ENCODE measurements around the gene RBM8A. TPM values are rescaled to one million over a fixed set of nuclear protein-coding genes. Genes with fewer than 3 reads are reported as not detected.

The RBM8A gene
- polyA plus RNA-seq, 1 of the 3 experiments (the other 2 are of a cell fraction) = 236 TPM

DNA sequence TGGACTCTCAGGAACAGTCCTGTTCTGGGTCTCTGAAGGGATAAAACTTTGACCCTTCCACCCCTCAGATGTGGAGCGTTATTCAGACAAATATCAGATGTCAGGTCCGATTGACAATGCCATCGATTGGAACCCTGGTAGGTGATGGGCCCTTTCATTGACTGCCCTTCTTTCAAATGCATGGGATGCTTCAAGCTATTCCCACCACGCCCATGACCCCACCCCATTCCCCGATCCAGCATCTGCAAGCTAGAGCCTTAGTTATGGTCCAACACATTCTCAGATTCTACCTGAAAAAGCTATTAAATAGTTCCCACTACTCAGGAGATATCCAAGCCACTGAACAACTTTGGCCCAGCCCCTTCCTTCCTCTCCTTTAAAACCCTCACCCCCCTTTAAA, 49.7 kb upstream of the RBM8A start:
- H3K9me2 ChIP-seq = no peaks in the 10 kb centered on the region
- no peak overlapping the region; a peak in 1 of 4 replicates for H3K27ac ChIP-seq (ENCODE audit: low read depth in 2 of 2, low read length in 1 of 2)
- H3K4me2 ChIP-seq = no peak overlapping the region
- no peak overlapping the region for H2AFZ ChIP-seq (ENCODE audit: low read depth)
- no peak overlapping the region for H3K9ac ChIP-seq
- 75% methylated on average over 5 of the region's 5 CpGs for WGBS (ENCODE audit: low lambda C conversion rate)
- H3F3A ChIP-seq (replicated peaks; ENCODE audit: insufficient read depth) = peaks cover 23% of the 10 kb centered on the region
- ChIA-PET POLR2A (interaction anchor here (0.6 to 1.5 kb wide), 2 partner anchors 30 to 61 kb away, joined by 4 to 5 read pairs; no protein-coding TSS in a partner anchor), CTCF (interaction anchor here (1.0 to 8.2 kb wide), 32 partner anchors 9 to 150 kb away, joined by 3 to 187 read pairs (median 7); partner anchors contain the start of genes ANKRD34A, HJV, LIX1L and NUDT17)
- H3K4me1 ChIP-seq (ENCODE audit: control insufficient read depth in 1 of 2, insufficient read depth in 2 of 2, low read depth in 1 of 2, low read length in 1 of 2) = peaks cover 27% of the 10 kb centered on the region in 2 experiments
- no peak overlapping the region for H3K4me3 ChIP-seq (ENCODE audit: low read depth in 2 of 2, low read length in 1 of 2)
- no peak for DNase-seq
- TF ChIP-seq, protein P1, sequence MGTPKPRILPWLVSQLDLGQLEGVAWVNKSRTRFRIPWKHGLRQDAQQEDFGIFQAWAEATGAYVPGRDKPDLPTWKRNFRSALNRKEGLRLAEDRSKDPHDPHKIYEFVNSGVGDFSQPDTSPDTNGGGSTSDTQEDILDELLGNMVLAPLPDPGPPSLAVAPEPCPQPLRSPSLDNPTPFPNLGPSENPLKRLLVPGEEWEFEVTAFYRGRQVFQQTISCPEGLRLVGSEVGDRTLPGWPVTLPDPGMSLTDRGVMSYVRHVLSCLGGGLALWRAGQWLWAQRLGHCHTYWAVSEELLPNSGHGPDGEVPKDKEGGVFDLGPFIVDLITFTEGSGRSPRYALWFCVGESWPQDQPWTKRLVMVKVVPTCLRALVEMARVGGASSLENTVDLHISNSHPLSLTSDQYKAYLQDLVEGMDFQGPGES (IDR thresholded peaks at IDR 0.05; ENCODE audit: low read depth, low read length) = no peak
- TF ChIP-seq SMC3 (IDR thresholded peaks at IDR 0.05; ENCODE audit: low read depth, low read length) = no peak
- TF ChIP-seq, protein P2, sequence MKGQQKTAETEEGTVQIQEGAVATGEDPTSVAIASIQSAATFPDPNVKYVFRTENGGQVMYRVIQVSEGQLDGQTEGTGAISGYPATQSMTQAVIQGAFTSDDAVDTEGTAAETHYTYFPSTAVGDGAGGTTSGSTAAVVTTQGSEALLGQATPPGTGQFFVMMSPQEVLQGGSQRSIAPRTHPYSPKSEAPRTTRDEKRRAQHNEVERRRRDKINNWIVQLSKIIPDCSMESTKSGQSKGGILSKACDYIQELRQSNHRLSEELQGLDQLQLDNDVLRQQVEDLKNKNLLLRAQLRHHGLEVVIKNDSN (IDR thresholded peaks at IDR 0.05; ENCODE audit: borderline replicate concordance, low read depth) = no peak
- TF ChIP-seq, protein P3, sequence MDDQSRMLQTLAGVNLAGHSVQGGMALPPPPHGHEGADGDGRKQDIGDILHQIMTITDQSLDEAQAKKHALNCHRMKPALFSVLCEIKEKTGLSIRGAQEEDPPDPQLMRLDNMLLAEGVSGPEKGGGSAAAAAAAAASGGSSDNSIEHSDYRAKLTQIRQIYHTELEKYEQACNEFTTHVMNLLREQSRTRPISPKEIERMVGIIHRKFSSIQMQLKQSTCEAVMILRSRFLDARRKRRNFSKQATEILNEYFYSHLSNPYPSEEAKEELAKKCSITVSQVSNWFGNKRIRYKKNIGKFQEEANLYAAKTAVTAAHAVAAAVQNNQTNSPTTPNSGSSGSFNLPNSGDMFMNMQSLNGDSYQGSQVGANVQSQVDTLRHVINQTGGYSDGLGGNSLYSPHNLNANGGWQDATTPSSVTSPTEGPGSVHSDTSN (IDR thresholded peaks at IDR 0.05) = no peak
- TF ChIP-seq YY1 (IDR thresholded peaks at IDR 0.05; ENCODE audit: low read depth) = no peak
- TF ChIP-seq, protein P4, sequence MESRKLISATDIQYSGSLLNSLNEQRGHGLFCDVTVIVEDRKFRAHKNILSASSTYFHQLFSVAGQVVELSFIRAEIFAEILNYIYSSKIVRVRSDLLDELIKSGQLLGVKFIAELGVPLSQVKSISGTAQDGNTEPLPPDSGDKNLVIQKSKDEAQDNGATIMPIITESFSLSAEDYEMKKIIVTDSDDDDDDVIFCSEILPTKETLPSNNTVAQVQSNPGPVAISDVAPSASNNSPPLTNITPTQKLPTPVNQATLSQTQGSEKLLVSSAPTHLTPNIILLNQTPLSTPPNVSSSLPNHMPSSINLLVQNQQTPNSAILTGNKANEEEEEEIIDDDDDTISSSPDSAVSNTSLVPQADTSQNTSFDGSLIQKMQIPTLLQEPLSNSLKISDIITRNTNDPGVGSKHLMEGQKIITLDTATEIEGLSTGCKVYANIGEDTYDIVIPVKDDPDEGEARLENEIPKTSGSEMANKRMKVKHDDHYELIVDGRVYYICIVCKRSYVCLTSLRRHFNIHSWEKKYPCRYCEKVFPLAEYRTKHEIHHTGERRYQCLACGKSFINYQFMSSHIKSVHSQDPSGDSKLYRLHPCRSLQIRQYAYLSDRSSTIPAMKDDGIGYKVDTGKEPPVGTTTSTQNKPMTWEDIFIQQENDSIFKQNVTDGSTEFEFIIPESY (IDR thresholded peaks at IDR 0.05; ENCODE audit: borderline replicate concordance, low read depth) = no peak
- TF ChIP-seq RFX5 (IDR thresholded peaks at IDR 0.05; ENCODE audit: low read length) = no peak
- TF ChIP-seq GATA2 (CRISPR knock-in tag; IDR thresholded peaks at IDR 0.05) = no peak
- no peak for TF ChIP-seq CHD2 (IDR thresholded peaks at IDR 0.05; ENCODE audit: low read length, partially characterized antibody)
- no peak for TF ChIP-seq NFIC (IDR thresholded peaks at IDR 0.05; ENCODE audit: borderline replicate concordance)
- TF ChIP-seq JUND (IDR thresholded peaks at IDR 0.05) = no peak
- no peaks in the 10 kb centered on the region for H4K20me1 ChIP-seq (ENCODE audit: insufficient read depth)
- H3K36me3 ChIP-seq (replicated peaks in 1 of 2; ENCODE audit: control insufficient read depth in 1 of 2, insufficient read depth in 2 of 2, low read length in 1 of 2) = peaks cover 0 to 5% of the 10 kb centered on the region in 2 experiments
- no peaks in the 10 kb centered on the region for H3K79me2 ChIP-seq (ENCODE audit: insufficient read depth)
- no peaks in the 10 kb centered on the region for H3K9me3 ChIP-seq
- no peaks in the 10 kb centered on the region for H3K27me3 ChIP-seq (ENCODE audit: insufficient read depth)

DNA sequence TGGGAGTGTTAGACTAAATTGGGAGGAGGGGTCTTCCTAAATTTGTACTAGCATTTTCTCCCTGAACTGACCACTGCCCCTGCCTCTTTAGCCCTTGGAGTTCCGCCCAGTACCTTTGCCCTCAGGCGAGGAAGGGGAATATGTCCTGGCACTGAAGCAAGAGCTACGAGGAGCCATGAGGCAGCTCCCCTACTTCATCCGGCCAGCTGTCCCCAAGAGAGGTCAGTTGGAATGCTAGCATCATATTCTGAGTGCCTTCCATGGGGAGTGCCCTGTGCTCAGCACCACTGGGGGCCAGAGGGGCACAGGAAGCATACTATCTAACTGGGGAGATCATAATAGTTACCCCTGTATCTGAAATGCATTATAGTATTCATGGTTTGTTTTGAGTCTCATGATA, 47.9 kb upstream of the RBM8A start:
- Histone ChIP-seq H4K20me1 (ENCODE audit: insufficient read depth) (no peaks in the 10 kb centered on the region), H2AFZ (ENCODE audit: low read depth) (no peak overlapping the region), H3K9me3 (no peaks in the 10 kb centered on the region), H3F3A (replicated peaks; ENCODE audit: insufficient read depth) (peaks cover 20% of the 10 kb centered on the region), H3K9me2 (no peaks in the 10 kb centered on the region), H3K4me2 (no peak overlapping the region), H3K27ac (ENCODE audit: low read depth in 2 of 2, low read length in 1 of 2) (no peak overlapping the region), H3K9ac (no peak overlapping the region), H3K4me3 (ENCODE audit: low read depth in 2 of 2, low read length in 1 of 2) (no peak overlapping the region), H3K36me3 (replicated peaks in 1 of 2; ENCODE audit: control insufficient read depth in 1 of 2, insufficient read depth in 2 of 2, low read length in 1 of 2) (peaks cover 0 to 5% of the 10 kb centered on the region in 2 experiments), H3K79me2 (ENCODE audit: insufficient read depth) (no peaks in the 10 kb centered on the region), H3K4me1 (ENCODE audit: control insufficient read depth in 1 of 2, insufficient read depth in 2 of 2, low read depth in 1 of 2, low read length in 1 of 2) (peaks cover 21 to 23% of the 10 kb centered on the region in 2 experiments), H3K27me3 (ENCODE audit: insufficient read depth) (no peaks in the 10 kb centered on the region)
- ChIA-PET POLR2A (no interaction called here), CTCF (interaction anchor here (6.4 to 8.2 kb wide), 2 partner anchors 14 to 34 kb away, joined by 99 to 187 read pairs; no protein-coding TSS in a partner anchor)
- 94% methylated on average over 4 of the region's 4 CpGs for WGBS (ENCODE audit: low lambda C conversion rate)
- no peak for DNase-seq
- no peak for TF ChIP-seq MXI1 (IDR thresholded peaks at IDR 0.05; ENCODE audit: low read depth, low read length)
- TF ChIP-seq FOXJ3 (CRISPR knock-in tag; IDR thresholded peaks at IDR 0.05) = no peak
- TF ChIP-seq, protein P5, sequence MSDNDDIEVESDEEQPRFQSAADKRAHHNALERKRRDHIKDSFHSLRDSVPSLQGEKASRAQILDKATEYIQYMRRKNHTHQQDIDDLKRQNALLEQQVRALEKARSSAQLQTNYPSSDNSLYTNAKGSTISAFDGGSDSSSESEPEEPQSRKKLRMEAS (IDR thresholded peaks at IDR 0.05; ENCODE audit: low read depth) = no peak
- no peak for TF ChIP-seq CHD2 (IDR thresholded peaks at IDR 0.05; ENCODE audit: low read length, partially characterized antibody)
- no peak for TF ChIP-seq RXRA (IDR thresholded peaks at IDR 0.05; ENCODE audit: borderline replicate concordance, low read depth)
- TF ChIP-seq JUND (IDR thresholded peaks at IDR 0.05) = no peak
- TF ChIP-seq GABPA (IDR thresholded peaks at IDR 0.05; ENCODE audit: low read depth) = no peak
- TF ChIP-seq, protein P6, sequence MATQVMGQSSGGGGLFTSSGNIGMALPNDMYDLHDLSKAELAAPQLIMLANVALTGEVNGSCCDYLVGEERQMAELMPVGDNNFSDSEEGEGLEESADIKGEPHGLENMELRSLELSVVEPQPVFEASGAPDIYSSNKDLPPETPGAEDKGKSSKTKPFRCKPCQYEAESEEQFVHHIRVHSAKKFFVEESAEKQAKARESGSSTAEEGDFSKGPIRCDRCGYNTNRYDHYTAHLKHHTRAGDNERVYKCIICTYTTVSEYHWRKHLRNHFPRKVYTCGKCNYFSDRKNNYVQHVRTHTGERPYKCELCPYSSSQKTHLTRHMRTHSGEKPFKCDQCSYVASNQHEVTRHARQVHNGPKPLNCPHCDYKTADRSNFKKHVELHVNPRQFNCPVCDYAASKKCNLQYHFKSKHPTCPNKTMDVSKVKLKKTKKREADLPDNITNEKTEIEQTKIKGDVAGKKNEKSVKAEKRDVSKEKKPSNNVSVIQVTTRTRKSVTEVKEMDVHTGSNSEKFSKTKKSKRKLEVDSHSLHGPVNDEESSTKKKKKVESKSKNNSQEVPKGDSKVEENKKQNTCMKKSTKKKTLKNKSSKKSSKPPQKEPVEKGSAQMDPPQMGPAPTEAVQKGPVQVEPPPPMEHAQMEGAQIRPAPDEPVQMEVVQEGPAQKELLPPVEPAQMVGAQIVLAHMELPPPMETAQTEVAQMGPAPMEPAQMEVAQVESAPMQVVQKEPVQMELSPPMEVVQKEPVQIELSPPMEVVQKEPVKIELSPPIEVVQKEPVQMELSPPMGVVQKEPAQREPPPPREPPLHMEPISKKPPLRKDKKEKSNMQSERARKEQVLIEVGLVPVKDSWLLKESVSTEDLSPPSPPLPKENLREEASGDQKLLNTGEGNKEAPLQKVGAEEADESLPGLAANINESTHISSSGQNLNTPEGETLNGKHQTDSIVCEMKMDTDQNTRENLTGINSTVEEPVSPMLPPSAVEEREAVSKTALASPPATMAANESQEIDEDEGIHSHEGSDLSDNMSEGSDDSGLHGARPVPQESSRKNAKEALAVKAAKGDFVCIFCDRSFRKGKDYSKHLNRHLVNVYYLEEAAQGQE (IDR thresholded peaks at IDR 0.05; ENCODE audit: low read depth, low read length) = no peak
- TF ChIP-seq SMC3 (IDR thresholded peaks at IDR 0.05; ENCODE audit: low read depth, low read length) = no peak

All from SK-N-SH (cell line).